ENCODE measurements around the gene SUSD1. TPM values are rescaled to one million over a fixed set of nuclear protein-coding genes. Genes with fewer than 3 reads are reported as not detected.

Gene SUSD1
- total and polyA plus RNA-seq, 2 donors (not counting 1 experiment from before 2014, with no cell fraction given) = 5.7 to 7.5 TPM

- peaks cover 66% of the 10 kb centered on the region for H3K4me1 Mint-ChIP-seq
- no peaks in the 10 kb centered on the region for H3K9me3 Mint-ChIP-seq (ENCODE audit: insufficient read depth)
- peak overlapping the region; percentile 88 for H3K27ac Mint-ChIP-seq
- no peaks in the 10 kb centered on the region for H4K20me1 ChIP-seq (ENCODE audit: control insufficient read depth, insufficient read depth, low read length, poor library complexity, severe bottlenecking)
- ChIA-PET POLR2A (interaction anchor here (1.3 kb wide), 1 partner anchor 22 kb away, joined by 3 read pairs; no protein-coding TSS in a partner anchor), CTCF (interaction anchor here (0.6 to 1.1 kb wide), 2 partner anchors 66 to 251 kb away, joined by 3 read pairs; no protein-coding TSS in a partner anchor)
- H3K79me2 ChIP-seq (ENCODE audit: control insufficient read depth, insufficient read depth, low read length) = no peaks in the 10 kb centered on the region
- no peaks in the 10 kb centered on the region for H3K9me3 ChIP-seq (ENCODE audit: control extremely low read depth in 1 of 3, control insufficient read depth in 2 of 3, insufficient read depth in 1 of 3, low read length in 2 of 3)
- peak overlapping the region; percentile 57 for H3K4me2 ChIP-seq (replicated peaks; ENCODE audit: low read depth, low read length, poor library complexity, severe bottlenecking)
- 100% methylated on average over 2 of the region's 3 CpGs for WGBS (ENCODE audit: insufficient coverage)
- H2AFZ ChIP-seq (ENCODE audit: insufficient read depth, low read depth, low read length, poor library complexity, severe bottlenecking) = no peak overlapping the region
- peak overlapping the region in 1 of 2 donors; percentile 74 for H3K27ac ChIP-seq (ENCODE audit: low read length in 2 of 2)
- no peak for ATAC-seq (ENCODE audit: low read depth)
- no peaks in the 10 kb centered on the region for H3K36me3 ChIP-seq (replicated peaks in 1 of 2; ENCODE audit: control extremely low read depth in 1 of 2, control insufficient read depth in 1 of 2, extremely low read depth in 1 of 2, insufficient read depth in 2 of 2, low read length in 1 of 2)
- no peaks in the 10 kb centered on the region for H3K27me3 ChIP-seq (replicated peaks in 1 of 4; ENCODE audit: control extremely low read depth in 1 of 4, control insufficient read depth in 3 of 4, insufficient read depth in 4 of 4, low read length in 3 of 4)
- no peak overlapping the region for H3K9ac ChIP-seq (ENCODE audit: low read length)
- H3K4me1 ChIP-seq (ENCODE audit: control insufficient read depth in 2 of 2, insufficient read depth in 2 of 2, low read length in 2 of 2) = peaks cover 44 to 46% of the 10 kb centered on the region in 2 donors
- H3K4me3 ChIP-seq (ENCODE audit: control extremely low read depth in 1 of 5, extremely low read depth in 1 of 5, insufficient read depth in 1 of 5, low read depth in 2 of 5, low read length in 4 of 5) = no peak overlapping the region
- DNase-seq = no peak
- TF ChIP-seq EZH2 (IDR thresholded peaks at IDR 0.05; ENCODE audit: borderline replicate concordance, insufficient read depth, low read depth, low read length, poor library complexity, severe bottlenecking) (no peak), CTCF (IDR thresholded peaks at IDR 0.05) (no peak)
- no peak overlapping the region for H3K4me3 Mint-ChIP-seq
- no peaks in the 10 kb centered on the region for H3K27me3 Mint-ChIP-seq
- intact Hi-C loops (cut with micrococcal nuclease) = loop anchor here (10.0 kb wide), 1 partner anchor 54 kb away; no protein-coding TSS in a partner anchor
Measured at GRCh38 chr9:112011051-112011620, 164.0 kb downstream of the SUSD1 start.

- DNase-seq (no peak), ATAC-seq (ENCODE audit: low read depth) (no peak)
- peaks cover 69% of the 10 kb centered on the region for H3K4me1 Mint-ChIP-seq
- no peak for TF ChIP-seq CTCF (IDR thresholded peaks at IDR 0.05)
- TF ChIP-seq EZH2 (IDR thresholded peaks at IDR 0.05; ENCODE audit: borderline replicate concordance, insufficient read depth, low read depth, low read length, poor library complexity, severe bottlenecking) = no peak
- no peaks in the 10 kb centered on the region for H3K9me3 Mint-ChIP-seq (ENCODE audit: insufficient read depth)
- H3K27me3 ChIP-seq (replicated peaks in 1 of 4; ENCODE audit: control extremely low read depth in 1 of 4, control insufficient read depth in 3 of 4, insufficient read depth in 4 of 4, low read length in 3 of 4) = no peaks in the 10 kb centered on the region
- H3K9me3 ChIP-seq (ENCODE audit: control extremely low read depth in 1 of 3, control insufficient read depth in 2 of 3, insufficient read depth in 1 of 3, low read length in 2 of 3) = no peaks in the 10 kb centered on the region
- H3K36me3 ChIP-seq (replicated peaks in 1 of 2; ENCODE audit: control extremely low read depth in 1 of 2, control insufficient read depth in 1 of 2, extremely low read depth in 1 of 2, insufficient read depth in 2 of 2, low read length in 1 of 2) = no peaks in the 10 kb centered on the region
- H3K27me3 Mint-ChIP-seq = no peaks in the 10 kb centered on the region
- H3K27ac Mint-ChIP-seq = no peak overlapping the region
- H3K79me2 ChIP-seq (ENCODE audit: control insufficient read depth, insufficient read depth, low read length) = no peaks in the 10 kb centered on the region
- H3K27ac ChIP-seq (ENCODE audit: low read length in 2 of 2) = no peak overlapping the region
- POLR2A ChIA-PET = no interaction called here
- CTCF ChIA-PET = no interaction called here
- no peaks in the 10 kb centered on the region for H4K20me1 ChIP-seq (ENCODE audit: control insufficient read depth, insufficient read depth, low read length, poor library complexity, severe bottlenecking)
- H2AFZ ChIP-seq (ENCODE audit: insufficient read depth, low read depth, low read length, poor library complexity, severe bottlenecking) = no peak overlapping the region
- intact Hi-C loops (cut with micrococcal nuclease) = loop anchor here (10.0 kb wide), 1 partner anchor 54 kb away; no protein-coding TSS in a partner anchor
- peaks cover 50 to 52% of the 10 kb centered on the region in 2 donors for H3K4me1 ChIP-seq (ENCODE audit: control insufficient read depth in 2 of 2, insufficient read depth in 2 of 2, low read length in 2 of 2)
- H3K9ac ChIP-seq (ENCODE audit: low read length) = no peak overlapping the region
- H3K4me3 Mint-ChIP-seq = no peak overlapping the region
- no peak overlapping the region for H3K4me2 ChIP-seq (replicated peaks; ENCODE audit: low read depth, low read length, poor library complexity, severe bottlenecking)
- no peak overlapping the region for H3K4me3 ChIP-seq (ENCODE audit: control extremely low read depth in 1 of 5, extremely low read depth in 1 of 5, insufficient read depth in 1 of 5, low read depth in 2 of 5, low read length in 4 of 5)
Measured at GRCh38 chr9:112010537-112010936, 164.6 kb downstream of the SUSD1 start.

Data from B cell (primary cell).